ENCODE results near the gene KRTAP9-8. TPM values are rescaled to one million over a fixed set of nuclear protein-coding genes. Genes with fewer than 3 reads are reported as not detected.
"Not testable (repeated sequence)": the region's sequence is repeated elsewhere in the genome, so short reads cannot be mapped to it uniquely, and the experiment has no call there.

KRTAP9-8 gene
- total and polyA plus RNA-seq, 9 donors, result not detected

GRCh38 chr17:41226051-41226450 is 11.7 kb upstream of the KRTAP9-8 start:
- no peaks in the 10 kb centered on the region for H3K36me3 ChIP-seq (ENCODE audit: control insufficient read depth, insufficient read depth, low read length)
- no peak for DNase-seq
- no CpG with 5 or more reads among the region's 6 CpGs for WGBS (ENCODE audit: insufficient coverage)
- no peaks in the 10 kb centered on the region for H3K9me3 ChIP-seq (replicated peaks; ENCODE audit: control insufficient read depth, low read depth, low read length)
- H3K27ac ChIP-seq (ENCODE audit: low read length), result no peak overlapping the region
- no peaks in the 10 kb centered on the region for H3K27me3 ChIP-seq (ENCODE audit: control insufficient read depth, insufficient read depth, low read length)
- H3K4me1 ChIP-seq (ENCODE audit: control insufficient read depth, insufficient read depth, low read length), result no peaks in the 10 kb centered on the region
- H3K4me3 ChIP-seq (ENCODE audit: low read length), result no peak overlapping the region

DNA sequence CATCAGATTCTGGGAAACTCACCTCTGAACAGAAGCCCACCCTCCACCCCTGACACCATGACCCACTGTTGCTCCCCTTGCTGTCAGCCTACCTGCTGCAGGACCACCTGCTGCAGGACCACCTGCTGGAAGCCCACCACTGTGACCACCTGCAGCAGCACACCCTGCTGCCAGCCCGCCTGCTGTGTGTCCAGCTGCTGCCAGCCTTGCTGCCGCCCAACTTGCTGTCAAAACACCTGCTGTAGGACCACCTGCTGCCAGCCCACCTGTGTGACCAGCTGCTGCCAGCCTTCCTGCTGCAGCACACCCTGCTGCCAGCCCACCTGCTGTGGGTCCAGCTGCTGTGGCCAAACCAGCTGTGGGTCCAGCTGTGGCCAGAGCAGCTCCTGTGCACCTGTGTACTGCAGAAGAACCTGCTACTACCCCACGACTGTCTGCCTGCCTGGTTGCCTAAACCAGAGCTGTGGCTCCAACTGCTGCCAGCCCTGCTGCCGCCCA is 11.2 kb upstream of the KRTAP9-8 start, which contains the start of gene KRTAP9-2:
TSS of gene KRTAP9-2 (plus strand) at position 51 of the 498 bp plus-strand sequence. CDS start at position 58, 7 bp downstream.
- not testable (repeated sequence) for H3K4me3 ChIP-seq (ENCODE audit: low read length); DNase-seq; H3K36me3 ChIP-seq (ENCODE audit: control insufficient read depth, insufficient read depth, low read length); H3K27ac ChIP-seq (ENCODE audit: low read length); H3K4me1 ChIP-seq (ENCODE audit: control insufficient read depth, insufficient read depth, low read length); H3K9me3 ChIP-seq (replicated peaks; ENCODE audit: control insufficient read depth, low read depth, low read length); H3K27me3 ChIP-seq (ENCODE audit: control insufficient read depth, insufficient read depth, low read length)
- WGBS (ENCODE audit: insufficient coverage), result 60% methylated on average over 1 of the region's 4 CpGs

DNA sequence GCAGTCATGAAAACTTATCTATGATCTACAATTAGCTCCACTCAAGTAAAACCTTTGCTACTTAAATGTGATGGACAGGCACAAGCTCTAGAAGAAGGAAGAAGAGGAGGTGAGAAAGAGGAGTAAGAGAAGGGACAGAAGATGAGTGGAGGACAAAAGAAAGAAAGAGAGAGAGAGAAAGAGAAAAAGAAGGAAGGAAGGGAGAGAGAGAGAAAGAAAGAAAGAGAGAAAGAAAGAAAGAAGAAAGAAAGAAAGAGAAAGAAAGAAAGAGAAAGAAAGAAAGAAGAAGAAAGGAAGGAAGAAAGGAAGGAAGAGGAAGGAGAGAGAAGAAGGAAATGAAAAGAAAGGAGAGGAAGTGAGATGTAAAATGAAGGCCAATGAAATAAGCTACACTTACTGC is 7.7 kb upstream of the KRTAP9-8 start:
- Histone ChIP-seq H3K27ac (ENCODE audit: low read length) (no peak overlapping the region), H3K4me3 (ENCODE audit: low read length) (no peak overlapping the region), H3K36me3 (ENCODE audit: control insufficient read depth, insufficient read depth, low read length) (no peaks in the 10 kb centered on the region), H3K27me3 (ENCODE audit: control insufficient read depth, insufficient read depth, low read length) (peaks cover 2% of the 10 kb centered on the region), H3K9me3 (replicated peaks; ENCODE audit: control insufficient read depth, low read depth, low read length) (no peaks in the 10 kb centered on the region), H3K4me1 (ENCODE audit: control insufficient read depth, insufficient read depth, low read length) (no peaks in the 10 kb centered on the region)
- DNase-seq, result no peak

DNA sequence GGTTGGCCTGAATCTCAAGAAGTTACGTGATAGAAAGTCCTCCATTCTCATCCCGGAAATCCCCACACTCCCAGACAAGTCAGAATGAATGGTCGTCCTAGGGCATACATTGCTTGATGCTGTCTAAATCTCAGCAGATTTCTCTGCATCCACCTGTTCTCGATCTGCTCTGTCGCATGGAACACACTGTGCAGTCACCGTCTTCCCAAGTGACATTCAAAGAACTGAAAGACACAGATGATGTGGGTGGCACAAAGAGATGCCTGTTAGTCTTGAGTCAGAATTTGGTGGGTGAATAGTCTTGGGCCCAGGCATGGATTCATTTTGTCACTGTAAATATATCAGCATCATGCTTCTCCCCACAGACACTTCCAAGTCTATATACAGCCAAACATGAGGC is 6.1 kb upstream of the KRTAP9-8 start:
- no peak for DNase-seq
- Histone ChIP-seq H3K9me3 (replicated peaks; ENCODE audit: control insufficient read depth, low read depth, low read length) (no peaks in the 10 kb centered on the region), H3K27me3 (ENCODE audit: control insufficient read depth, insufficient read depth, low read length) (peaks cover 2% of the 10 kb centered on the region), H3K36me3 (ENCODE audit: control insufficient read depth, insufficient read depth, low read length) (no peaks in the 10 kb centered on the region), H3K4me3 (ENCODE audit: low read length) (no peak overlapping the region), H3K27ac (ENCODE audit: low read length) (no peak overlapping the region), H3K4me1 (ENCODE audit: control insufficient read depth, insufficient read depth, low read length) (no peaks in the 10 kb centered on the region)
- WGBS (ENCODE audit: insufficient coverage), result 72% methylated on average over 5 of the region's 6 CpGs

DNA sequence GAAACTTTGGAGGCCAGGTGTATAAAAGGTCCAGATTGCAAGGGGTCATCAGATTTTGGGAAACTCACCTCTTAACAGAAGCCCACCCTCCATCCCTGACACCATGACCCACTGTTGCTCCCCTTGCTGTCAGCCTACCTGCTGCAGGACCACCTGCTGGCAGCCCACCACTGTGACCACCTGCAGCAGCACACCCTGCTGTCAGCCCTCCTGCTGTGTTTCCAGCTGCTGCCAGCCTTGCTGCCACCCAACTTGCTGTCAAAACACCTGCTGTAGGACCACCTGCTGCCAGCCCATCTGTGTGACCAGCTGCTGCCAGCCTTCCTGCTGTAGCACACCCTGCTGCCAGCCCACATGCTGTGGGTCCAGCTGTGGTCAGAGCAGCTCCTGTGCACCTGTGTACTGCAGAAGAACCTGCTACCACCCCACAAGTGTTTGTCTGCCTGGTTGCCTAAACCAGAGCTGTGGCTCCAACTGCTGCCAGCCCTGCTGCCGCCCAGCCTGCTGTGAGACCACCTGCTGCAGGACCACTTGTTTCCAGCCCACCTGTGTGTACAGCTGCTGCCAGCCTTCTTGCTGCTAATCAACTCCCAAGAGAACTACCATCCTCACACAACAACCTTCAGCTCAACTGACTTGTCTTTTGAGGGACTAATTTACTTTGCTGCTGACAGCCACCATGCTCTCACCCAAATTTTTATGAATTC is 5.2 kb upstream of the KRTAP9-8 start, which contains the start of gene KRTAP9-3:
TSS of gene KRTAP9-3 (plus strand) at position 51 of the 707 bp plus-strand sequence. CDS start at position 104, 53 bp downstream.
- not testable (repeated sequence) for H3K9me3 ChIP-seq (replicated peaks; ENCODE audit: control insufficient read depth, low read depth, low read length); H3K4me1 ChIP-seq (ENCODE audit: control insufficient read depth, insufficient read depth, low read length); H3K27me3 ChIP-seq (ENCODE audit: control insufficient read depth, insufficient read depth, low read length)

GRCh38 chr17:41237116-41237515 is 683 bp upstream of the KRTAP9-8 start:
- not testable (repeated sequence) for DNase-seq; H3K27me3 ChIP-seq (ENCODE audit: control insufficient read depth, insufficient read depth, low read length); H3K4me3 ChIP-seq (ENCODE audit: low read length); H3K4me1 ChIP-seq (ENCODE audit: control insufficient read depth, insufficient read depth, low read length); H3K36me3 ChIP-seq (ENCODE audit: control insufficient read depth, insufficient read depth, low read length); H3K27ac ChIP-seq (ENCODE audit: low read length); H3K9me3 ChIP-seq (replicated peaks; ENCODE audit: control insufficient read depth, low read depth, low read length)
- WGBS (ENCODE audit: insufficient coverage), result 37% methylated on average over 2 of the region's 4 CpGs

More for the DNA sequence above, 5.2 kb upstream of the KRTAP9-8 start, which contains the start of gene KRTAP9-3:
- WGBS (ENCODE audit: insufficient coverage), result 100% methylated on average over 1 of the region's 1 CpG
- not testable (repeated sequence) for H3K27ac ChIP-seq (ENCODE audit: low read length); H3K36me3 ChIP-seq (ENCODE audit: control insufficient read depth, insufficient read depth, low read length); DNase-seq; H3K4me3 ChIP-seq (ENCODE audit: low read length)

DNA sequence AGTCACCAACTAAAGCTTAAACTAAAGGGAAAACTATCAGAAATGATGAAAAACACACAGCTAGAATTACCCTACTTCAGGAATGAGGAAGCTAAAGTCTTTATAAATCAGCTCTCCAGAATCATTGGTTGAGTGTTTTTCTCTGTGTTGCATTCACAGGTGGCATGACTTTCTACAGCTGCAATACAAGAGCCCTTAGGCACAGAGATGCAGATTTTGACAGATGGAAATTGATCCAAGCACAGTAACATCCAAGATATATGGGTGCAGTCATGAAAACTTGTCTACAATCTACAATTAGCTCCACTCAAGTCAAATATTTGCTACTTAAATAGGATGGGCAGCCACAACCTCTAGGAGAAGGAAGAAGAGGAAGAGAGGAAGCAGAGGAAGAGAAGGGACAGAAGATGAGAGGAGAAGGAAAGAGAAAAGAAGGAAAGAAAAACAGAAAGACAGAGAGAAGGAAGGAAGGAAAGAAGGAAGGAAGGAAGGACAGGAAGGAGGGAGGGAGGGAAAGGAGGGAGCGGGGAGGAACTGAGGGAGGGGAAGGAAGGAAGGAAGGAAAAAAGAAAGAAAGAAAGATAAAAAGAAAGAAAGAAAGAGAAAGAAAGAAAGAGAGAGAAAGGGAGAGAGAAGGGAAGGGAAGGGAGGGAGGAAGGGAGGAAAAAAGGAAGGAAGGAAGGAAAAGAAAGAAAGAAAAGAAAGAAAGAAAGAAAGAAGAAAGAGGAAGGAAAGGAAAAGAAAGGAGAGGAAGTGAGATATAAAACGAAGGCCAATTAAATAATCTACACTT is 9.4 kb downstream of the KRTAP9-8 start:
- H3K4me1 ChIP-seq (ENCODE audit: control insufficient read depth, insufficient read depth, low read length); DNase-seq; H3K36me3 ChIP-seq (ENCODE audit: control insufficient read depth, insufficient read depth, low read length); H3K27ac ChIP-seq (ENCODE audit: low read length); H3K27me3 ChIP-seq (ENCODE audit: control insufficient read depth, insufficient read depth, low read length); H3K9me3 ChIP-seq (replicated peaks; ENCODE audit: control insufficient read depth, low read depth, low read length); H3K4me3 ChIP-seq (ENCODE audit: low read length): not testable (repeated sequence)
- WGBS (ENCODE audit: insufficient coverage), result 83% methylated on average over 1 of the region's 2 CpGs

GRCh38 chr17:41249637-41250240 is 11.9 kb downstream of the KRTAP9-8 start, which contains the start of gene KRTAP9-4:
Gene KRTAP9-4, plus strand, starts transcription at chr17:41249687. Its CDS starts 34 bp downstream, at chr17:41249721.
- not testable (repeated sequence) for DNase-seq; H3K27ac ChIP-seq (ENCODE audit: low read length); H3K27me3 ChIP-seq (ENCODE audit: control insufficient read depth, insufficient read depth, low read length); H3K4me3 ChIP-seq (ENCODE audit: low read length); H3K4me1 ChIP-seq (ENCODE audit: control insufficient read depth, insufficient read depth, low read length); H3K9me3 ChIP-seq (replicated peaks; ENCODE audit: control insufficient read depth, low read depth, low read length); H3K36me3 ChIP-seq (ENCODE audit: control insufficient read depth, insufficient read depth, low read length)
- 71% methylated on average over 1 of the region's 2 CpGs for WGBS (ENCODE audit: insufficient coverage)

DNA sequence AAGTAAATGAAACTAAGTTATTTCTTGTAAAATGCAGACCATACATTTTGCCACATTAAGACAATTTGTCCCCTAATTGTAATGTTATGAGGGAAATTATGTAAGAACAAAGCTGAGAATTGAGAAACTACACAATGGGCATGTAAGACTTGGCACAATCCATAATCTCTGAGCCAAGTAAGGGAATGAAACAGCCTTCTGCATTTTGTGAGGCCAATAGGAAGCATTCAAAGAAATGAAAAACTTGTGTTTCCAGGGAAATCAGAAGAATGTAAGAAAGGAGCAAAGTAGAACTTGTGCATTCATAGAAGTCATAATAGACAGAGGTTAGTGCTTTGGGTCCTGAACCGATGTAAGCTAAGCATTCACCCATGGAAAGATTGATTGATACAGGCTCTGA is 13.5 kb downstream of the KRTAP9-8 start:
- no peak overlapping the region for H3K27ac ChIP-seq (ENCODE audit: low read length)
- no peaks in the 10 kb centered on the region for H3K36me3 ChIP-seq (ENCODE audit: control insufficient read depth, insufficient read depth, low read length)
- 100% methylated on average over 1 of the region's 1 CpG for WGBS (ENCODE audit: insufficient coverage)
- no peaks in the 10 kb centered on the region for H3K9me3 ChIP-seq (replicated peaks; ENCODE audit: control insufficient read depth, low read depth, low read length)
- DNase-seq, result no peak
- no peaks in the 10 kb centered on the region for H3K4me1 ChIP-seq (ENCODE audit: control insufficient read depth, insufficient read depth, low read length)
- no peak overlapping the region for H3K4me3 ChIP-seq (ENCODE audit: low read length)
- peaks cover 5% of the 10 kb centered on the region for H3K27me3 ChIP-seq (ENCODE audit: control insufficient read depth, insufficient read depth, low read length)

GRCh38 chr17:41254861-41255260 is 17.1 kb downstream of the KRTAP9-8 start:
- no peaks in the 10 kb centered on the region for H3K36me3 ChIP-seq (ENCODE audit: control insufficient read depth, insufficient read depth, low read length)
- no peak overlapping the region for H3K27ac ChIP-seq (ENCODE audit: low read length)
- DNase-seq, result no peak
- no peaks in the 10 kb centered on the region for H3K9me3 ChIP-seq (replicated peaks; ENCODE audit: control insufficient read depth, low read depth, low read length)
- peaks cover 5% of the 10 kb centered on the region for H3K27me3 ChIP-seq (ENCODE audit: control insufficient read depth, insufficient read depth, low read length)
- H3K4me3 ChIP-seq (ENCODE audit: low read length), result no peak overlapping the region
- H3K4me1 ChIP-seq (ENCODE audit: control insufficient read depth, insufficient read depth, low read length), result no peaks in the 10 kb centered on the region
- no CpG with 5 or more reads among the region's 1 CpG for WGBS (ENCODE audit: insufficient coverage)

All from muscle of leg (tissue), 11 donors.